H9 (cell line): Measurements from ENCODE around the gene HPGD. TPM values are rescaled to one million over a fixed set of nuclear protein-coding genes. Genes with fewer than 3 reads are reported as not detected.

Source experiments
- DNase-seq: peaks from one replicate; pipeline ENCODE4 v3.0.0-alpha.2; 2017
- H2AFZ ChIP-seq: one replicate; pipeline ENCODE4 v1.6.1; 2013; ENCODE audit warnings: mild to moderate bottlenecking, low read length, control low read depth, moderate library complexity
- H2AK5ac ChIP-seq: 2 replicates; pipeline ENCODE4 v1.6.1; 2013; ENCODE audit warnings: low read length, control low read depth, mixed read lengths; ENCODE audit not compliant: insufficient read length
- H2BK120ac ChIP-seq: one replicate; pipeline ENCODE4 v1.6.1; 2013; ENCODE audit warnings: low read depth, mild to moderate bottlenecking, low read length, control low read depth, inconsistent platforms; ENCODE audit not compliant: poor library complexity, severe bottlenecking
- H2BK12ac ChIP-seq: 2 replicates; pipeline ENCODE4 v1.6.1; 2013; ENCODE audit warnings: low read length, control low read depth, mixed read lengths, low read depth; ENCODE audit not compliant: insufficient read length
- H2BK15ac ChIP-seq: 2 replicates; pipeline ENCODE4 v1.6.1; 2013; ENCODE audit warnings: low read depth, low read length, control low read depth
- H2BK20ac ChIP-seq: one replicate; pipeline ENCODE4 v1.6.1; 2013; ENCODE audit warnings: low read depth, mild to moderate bottlenecking, low read length, control low read depth, inconsistent platforms; ENCODE audit not compliant: poor library complexity, severe bottlenecking
- H2BK5ac ChIP-seq: 2 replicates; pipeline ENCODE4 v1.6.1; 2013; ENCODE audit warnings: low read length, control low read depth, mixed read lengths; ENCODE audit not compliant: insufficient read length
- H3K14ac ChIP-seq: 2 replicates; pipeline ENCODE4 v1.6.1; 2013; ENCODE audit warnings: low read length, control low read depth; ENCODE audit not compliant: insufficient read depth
- H3K18ac ChIP-seq: 2 replicates; pipeline ENCODE4 v1.6.1; 2013; ENCODE audit warnings: low read depth, mild to moderate bottlenecking, mixed read lengths, low read length, control low read depth; ENCODE audit not compliant: insufficient read length
- H3K23ac ChIP-seq: 2 replicates; pipeline ENCODE4 v1.6.1; 2013; ENCODE audit warnings: low read length, control low read depth, mixed read lengths, low read depth; ENCODE audit not compliant: insufficient read length
- H3K23me2 ChIP-seq: 2 replicates; pipeline ENCODE4 v1.6.1; 2013; ENCODE audit warnings: low read depth, mild to moderate bottlenecking, mixed read lengths, low read length, control low read depth; ENCODE audit not compliant: insufficient read length, poor library complexity, severe bottlenecking
- H3K27ac ChIP-seq: 2 replicates; pipeline ENCODE4 v1.5.1; 2013; ENCODE audit warnings: low read length, control low read depth, mixed read lengths, low read depth; ENCODE audit not compliant: insufficient read length
- H3K27me3 ChIP-seq: 2 replicates; pipeline ENCODE4 v1.6.1; 2013; ENCODE audit warnings: low read length, control low read depth, inconsistent platforms; ENCODE audit not compliant: insufficient read depth
- H3K4ac ChIP-seq: 2 replicates; pipeline ENCODE4 v1.6.1; 2013; ENCODE audit warnings: low read depth, mild to moderate bottlenecking, control low read depth, inconsistent platforms, low read length, moderate library complexity
- H3K4me1 ChIP-seq: 2 replicates; pipeline ENCODE4 v1.6.1; 2013; ENCODE audit warnings: low read length, control low read depth, inconsistent platforms; ENCODE audit not compliant: insufficient read depth
- H3K4me2 ChIP-seq: 2 replicates; pipeline ENCODE4 v1.6.1; 2013; ENCODE audit warnings: low read length, control low read depth, mixed read lengths; ENCODE audit not compliant: insufficient read length, insufficient read depth
- H3K56ac ChIP-seq: 2 replicates; pipeline ENCODE4 v1.6.1; 2013; ENCODE audit warnings: low read depth, mild to moderate bottlenecking, mixed read lengths, low read length, control low read depth; ENCODE audit not compliant: insufficient read length
- H3K79me1 ChIP-seq: 2 replicates; pipeline ENCODE4 v1.6.1; 2013; ENCODE audit warnings: low read depth, mild to moderate bottlenecking, moderate library complexity, low read length, control low read depth, inconsistent platforms; ENCODE audit not compliant: insufficient read depth, poor library complexity, severe bottlenecking
- H3K79me2 ChIP-seq: 2 replicates; pipeline ENCODE4 v1.6.1; 2013; ENCODE audit warnings: low read length, control low read depth, inconsistent platforms; ENCODE audit not compliant: insufficient read depth
- H3K9ac ChIP-seq: 2 replicates; pipeline ENCODE4 v1.6.1; 2013; ENCODE audit warnings: low read length, control low read depth, mixed read lengths; ENCODE audit not compliant: insufficient read length; ENCODE audit errors: extremely low read depth
- H3K9me3 ChIP-seq: one replicate; pipeline ENCODE4 v1.6.1; 2013; ENCODE audit warnings: low read depth, low read length, inconsistent platforms; ENCODE audit not compliant: control insufficient read depth
- H3T11ph ChIP-seq: one replicate; pipeline ENCODE4 v1.6.1; 2013; ENCODE audit warnings: mild to moderate bottlenecking, low read length, control low read depth, inconsistent platforms
- H4K20me1 ChIP-seq: one replicate; pipeline ENCODE4 v1.6.1; 2013; ENCODE audit not compliant: control insufficient read depth, insufficient read length, insufficient read depth
- H4K5ac ChIP-seq: 2 replicates; pipeline ENCODE4 v1.6.1; 2013; ENCODE audit warnings: low read depth, mild to moderate bottlenecking, mixed read lengths, low read length, control low read depth; ENCODE audit not compliant: insufficient read length
- H4K8ac ChIP-seq: replicated peaks from 2 replicates; pipeline ENCODE4 v1.6.1; 2013; ENCODE audit warnings: low read length, control low read depth, mixed read lengths, low read depth; ENCODE audit not compliant: insufficient read length
- H4K91ac ChIP-seq: 2 replicates; pipeline ENCODE4 v1.6.1; 2013; ENCODE audit warnings: low read depth, mild to moderate bottlenecking, moderate library complexity, mixed read lengths, low read length, control low read depth; ENCODE audit not compliant: insufficient read length
- H3K27ac Mint-ChIP-seq, 3 experiments: 2 replicates in 2 of 3; 3 replicates in 1 of 3; pipeline ENCODE4 v1.8.0; 2020 to 2021; ENCODE audit warnings: mixed read lengths in 3 of 3, mild to moderate bottlenecking in 1 of 3, moderate library complexity in 1 of 3
- H3K27me3 Mint-ChIP-seq: 2 replicates; pipeline ENCODE4 v1.8.0; 2021; ENCODE audit warnings: low read depth, mild to moderate bottlenecking, moderate library complexity, mixed read lengths
- H3K36me3 Mint-ChIP-seq, 3 experiments: 2 replicates in 2 of 3; 3 replicates in 1 of 3; pipeline ENCODE4 v1.8.0; 2020 to 2021; ENCODE audit warnings: low read depth in 3 of 3, mixed read lengths in 3 of 3; ENCODE audit not compliant: insufficient read depth in 1 of 3
- H3K4me1 Mint-ChIP-seq, 2 experiments: 2 replicates each; pipeline ENCODE4 v1.8.0; 2020; ENCODE audit warnings: mixed read lengths in 2 of 2
- H3K4me3 Mint-ChIP-seq, 2 experiments: 2 replicates in 1 of 2; 3 replicates in 1 of 2; pipeline ENCODE4 v1.8.0; 2020 to 2021; ENCODE audit warnings: mild to moderate bottlenecking in 2 of 2, mixed read lengths in 2 of 2, moderate library complexity in 1 of 2
- H3K9me3 Mint-ChIP-seq, 2 experiments: 2 replicates in 1 of 2; 3 replicates in 1 of 2; pipeline ENCODE4 v1.8.0; 2020; ENCODE audit warnings: mild to moderate bottlenecking in 2 of 2, mixed read lengths in 2 of 2, moderate library complexity in 1 of 2
- CTCF ChIP-seq: fragments of 200-600 bp; sonication (generic); conservative IDR thresholded peaks from 3 replicates; pipeline ENCODE4 v1.8.0; 2021; ENCODE audit warnings: antibody characterized with exemption, mild to moderate bottlenecking
- WGBS: extraction: QIAGEN DNeasy Blood & Tissue Kit; methylation state at CpG from one replicate; pipeline ENCODE4 v1.1.7; 2013; ENCODE audit warnings: missing lambda C conversion rate, low lambda C conversion rate, mixed read lengths; ENCODE audit not compliant: insufficient read length; ENCODE audit errors: extremely low coverage; 5-methylcytosine and 5-hydroxymethylcytosine counted together
- total RNA-seq: library from RNA; stranded (reverse); gene quantifications from 2 replicates; pipeline ENCODE4 v1.2.1, GENCODE V29; 2021

Gene HPGD
- total RNA-seq, 1 experiment from 2014 or later = 16.8 TPM

DNA sequence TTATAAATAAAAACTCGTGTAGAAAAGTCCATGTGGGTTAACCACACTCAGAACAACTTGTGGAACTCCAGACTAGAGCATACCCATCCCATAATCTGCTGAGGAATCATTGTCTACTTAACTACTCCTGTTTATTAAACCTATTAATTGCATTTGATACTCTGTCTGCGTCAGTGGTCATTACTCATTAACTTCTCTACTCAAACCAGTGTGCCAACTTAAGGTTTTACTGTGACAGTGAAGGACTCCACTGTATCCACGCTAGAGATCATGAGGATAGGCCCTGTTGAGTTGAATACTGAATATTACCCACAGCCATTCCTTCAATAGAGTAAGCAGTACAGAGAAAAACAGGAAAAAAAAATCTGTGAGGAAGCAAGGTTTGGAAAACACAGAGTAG lies 17.3 kb downstream of the HPGD start:
- Histone ChIP-seq H3K18ac (no peak overlapping the region), H3K27ac (no peak overlapping the region), H3K9me3 (no peaks in the 10 kb centered on the region), H2AFZ (no peak overlapping the region), H3K14ac (no peak overlapping the region), H3K4me2 (no peak overlapping the region), H2AK5ac (no peak overlapping the region), H3K23me2 (no peaks in the 10 kb centered on the region), H3K9ac (no peak overlapping the region), H4K91ac (no peak overlapping the region), H4K5ac (no peak overlapping the region), H3K23ac (no peak overlapping the region), H3K4me1 (no peaks in the 10 kb centered on the region), H2BK5ac (no peak overlapping the region), H2BK20ac (no peak overlapping the region), H3K56ac (no peak overlapping the region), H2BK120ac (no peak overlapping the region), H3K79me2 (no peaks in the 10 kb centered on the region), H3T11ph (no peak overlapping the region), H2BK12ac (no peak overlapping the region), H2BK15ac (no peak overlapping the region), H3K27me3 (no peaks in the 10 kb centered on the region), H3K4ac (no peak overlapping the region), H4K20me1 (no peaks in the 10 kb centered on the region), H4K8ac (no peak overlapping the region), H3K79me1 (no peaks in the 10 kb centered on the region)
- H3K4me3 Mint-ChIP-seq = no peak overlapping the region
- no peaks in the 10 kb centered on the region for H3K27me3 Mint-ChIP-seq
- TF ChIP-seq CTCF = no peak
- H3K9me3 Mint-ChIP-seq = no peaks in the 10 kb centered on the region
- no peak for DNase-seq
- H3K4me1 Mint-ChIP-seq = peaks cover 8 to 13% of the 10 kb centered on the region in 2 experiments
- peaks cover 0 to 26% (median 0%) of the 10 kb centered on the region in 3 experiments; a peak in 2 of 7 replicates for H3K36me3 Mint-ChIP-seq
- no CpG with 5 or more reads among the region's 3 CpGs for WGBS
- H3K27ac Mint-ChIP-seq = no peak overlapping the region
